HG02981 (cell line): ENCODE results near the gene PCDHGB6.
"Not testable (repeated sequence)": the region's sequence is repeated elsewhere in the genome, so short reads cannot be mapped to it uniquely, and the experiment has no call there.

Experiments
- ATAC-seq: cut with Tn5 transposase; IDR thresholded peaks from one replicate; pipeline ENCODE4 v1.9.1; 2021; ENCODE audit warnings: mild to moderate bottlenecking, moderate library complexity; ENCODE audit not compliant: unreplicated experiment

Gene PCDHGB6

GRCh38 chr5:141417494-141418172, 9.8 kb downstream of the PCDHGB6 start, which contains the start of gene PCDHGB7:
TSS of gene PCDHGB7 (plus strand) at chr5:141417677. CDS start at chr5:141417860, 183 bp downstream.
- ATAC-seq: peak; percentile 81

GRCh38 chr5:141419074-141419880, 11.5 kb downstream of the PCDHGB6 start:
- no peak for ATAC-seq

DNA sequence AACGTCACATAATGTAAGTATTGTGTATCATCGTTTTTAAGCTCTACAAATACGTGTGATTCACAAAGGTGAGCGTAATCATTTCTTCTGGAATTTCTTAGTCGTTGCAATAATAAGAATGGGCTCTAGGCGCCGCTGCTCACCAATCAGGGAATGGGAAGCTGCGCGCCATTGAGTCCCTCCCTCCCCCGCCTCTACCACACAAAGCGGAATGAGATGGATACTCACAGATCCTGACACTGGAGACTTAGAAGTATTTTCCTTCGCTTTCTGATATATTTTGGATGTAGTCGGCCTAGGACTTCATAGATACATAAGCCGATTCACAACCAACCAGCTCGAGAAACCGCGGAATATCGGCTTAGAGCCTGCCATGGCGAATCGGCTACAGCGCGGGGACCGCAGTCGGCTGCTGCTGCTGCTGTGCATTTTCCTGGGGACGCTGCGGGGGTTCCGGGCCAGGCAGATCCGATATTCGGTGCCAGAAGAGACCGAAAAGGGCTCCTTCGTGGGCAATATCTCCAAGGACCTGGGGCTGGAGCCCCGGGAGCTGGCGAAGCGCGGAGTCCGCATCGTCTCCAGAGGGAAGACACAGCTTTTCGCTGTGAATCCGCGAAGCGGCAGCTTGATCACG, 13.2 kb downstream of the PCDHGB6 start, which contains the start of gene PCDHGA11:
TSS of gene PCDHGA11 (plus strand) at position 197 of the 634 bp plus-strand sequence. CDS start at position 374, 177 bp downstream.
- ATAC-seq: peak; percentile 34

GRCh38 chr5:141421489-141421855, 13.7 kb downstream of the PCDHGB6 start:
- no peak for ATAC-seq

DNA sequence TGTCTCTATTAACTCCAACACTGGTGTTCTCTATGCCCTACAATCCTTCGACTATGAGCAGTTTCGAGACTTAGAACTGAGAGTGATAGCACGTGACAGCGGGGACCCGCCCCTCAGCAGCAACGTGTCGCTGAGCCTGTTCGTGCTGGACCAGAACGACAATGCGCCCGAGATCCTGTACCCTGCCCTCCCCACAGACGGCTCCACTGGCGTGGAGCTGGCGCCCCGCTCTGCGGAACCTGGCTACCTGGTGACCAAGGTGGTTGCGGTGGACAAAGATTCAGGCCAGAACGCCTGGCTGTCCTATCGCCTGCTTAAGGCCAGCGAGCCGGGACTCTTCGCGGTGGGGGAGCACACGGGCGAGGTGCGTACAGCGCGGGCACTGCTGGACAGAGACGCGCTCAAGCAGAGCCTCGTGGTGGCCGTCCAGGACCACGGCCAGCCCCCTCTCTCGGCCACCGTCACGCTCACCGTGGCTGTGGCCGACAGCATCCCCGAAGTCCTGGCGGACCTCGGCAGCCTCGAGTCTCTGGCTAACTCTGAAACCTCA, 15.0 kb downstream of the PCDHGB6 start:
- no peak for ATAC-seq

DNA sequence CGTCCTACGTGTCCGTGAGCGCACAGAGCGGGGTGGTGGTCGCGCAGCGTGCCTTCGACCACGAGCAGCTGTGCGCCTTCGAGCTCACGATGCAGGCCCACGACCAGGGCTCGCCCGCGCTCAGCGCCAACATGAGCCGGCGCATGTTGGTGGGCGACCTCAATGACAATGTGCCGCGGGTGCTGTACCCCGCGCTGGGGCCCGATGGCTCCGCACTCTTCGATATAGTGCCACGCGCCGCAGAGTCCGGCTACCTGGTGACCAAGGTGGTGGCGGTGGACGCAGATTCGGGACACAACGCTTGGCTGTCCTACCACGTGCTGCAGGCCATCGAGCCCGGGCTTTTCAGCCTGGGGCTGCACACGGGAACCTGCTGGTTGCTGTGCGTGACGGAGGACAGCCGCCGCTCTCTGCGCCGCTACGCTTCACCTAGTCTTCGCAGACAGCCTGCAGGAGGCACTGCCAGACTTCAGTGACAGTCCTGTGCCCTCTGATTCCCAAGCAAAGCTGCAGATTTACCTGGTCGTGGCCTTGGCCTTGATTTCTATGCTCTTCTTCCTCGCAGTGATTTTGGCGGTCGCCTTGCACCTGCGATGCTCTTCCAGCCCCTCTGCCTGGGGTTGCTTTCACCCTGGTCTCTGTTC, 20.1 kb downstream of the PCDHGB6 start:
- no peak for ATAC-seq

DNA sequence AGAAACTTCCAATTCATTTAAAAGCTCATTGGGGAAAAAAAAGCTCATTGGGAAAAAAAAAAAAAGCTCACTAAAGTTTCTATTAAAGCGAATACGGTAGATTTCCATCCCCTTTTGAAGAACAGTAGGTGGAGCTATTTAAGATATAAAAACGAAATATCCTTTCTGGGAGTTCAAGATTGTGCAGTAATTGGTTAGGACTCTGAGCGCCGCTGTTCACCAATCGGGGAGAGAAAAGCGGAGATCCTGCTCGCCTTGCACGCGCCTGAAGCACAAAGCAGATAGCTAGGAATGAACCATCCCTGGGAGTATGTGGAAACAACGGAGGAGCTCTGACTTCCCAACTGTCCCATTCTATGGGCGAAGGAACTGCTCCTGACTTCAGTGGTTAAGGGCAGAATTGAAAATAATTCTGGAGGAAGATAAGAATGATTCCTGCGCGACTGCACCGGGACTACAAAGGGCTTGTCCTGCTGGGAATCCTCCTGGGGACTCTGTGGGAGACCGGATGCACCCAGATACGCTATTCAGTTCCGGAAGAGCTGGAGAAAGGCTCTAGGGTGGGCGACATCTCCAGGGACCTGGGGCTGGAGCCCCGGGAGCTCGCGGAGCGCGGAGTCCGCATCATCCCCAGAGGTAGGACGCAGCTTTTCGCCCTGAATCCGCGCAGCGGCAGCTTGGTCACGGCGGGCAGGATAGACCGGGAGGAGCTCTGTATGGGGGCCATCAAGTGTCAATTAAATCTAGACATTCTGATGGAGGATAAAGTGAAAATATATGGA, 22.7 kb downstream of the PCDHGB6 start, which contains the start of gene PCDHGA12:
TSS of gene PCDHGA12 (plus strand) at position 176 of the 782 bp plus-strand sequence. CDS start at position 429, 253 bp downstream.
- peak; percentile 87 for ATAC-seq

GRCh38 chr5:141431286-141431685, 23.5 kb downstream of the PCDHGB6 start:
- no peak for ATAC-seq

DNA sequence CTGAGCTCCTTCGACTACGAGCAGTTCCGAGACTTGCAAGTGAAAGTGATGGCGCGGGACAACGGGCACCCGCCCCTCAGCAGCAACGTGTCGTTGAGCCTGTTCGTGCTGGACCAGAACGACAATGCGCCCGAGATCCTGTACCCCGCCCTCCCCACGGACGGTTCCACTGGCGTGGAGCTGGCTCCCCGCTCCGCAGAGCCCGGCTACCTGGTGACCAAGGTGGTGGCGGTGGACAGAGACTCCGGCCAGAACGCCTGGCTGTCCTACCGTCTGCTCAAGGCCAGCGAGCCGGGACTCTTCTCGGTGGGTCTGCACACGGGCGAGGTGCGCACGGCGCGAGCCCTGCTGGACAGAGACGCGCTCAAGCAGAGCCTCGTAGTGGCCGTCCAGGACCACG, 24.5 kb downstream of the PCDHGB6 start:
- ATAC-seq: not testable (repeated sequence)

- not testable (repeated sequence) for ATAC-seq
These were observed 24.9 kb downstream of the PCDHGB6 start for GRCh38 chr5:141432726-141433125.

DNA sequence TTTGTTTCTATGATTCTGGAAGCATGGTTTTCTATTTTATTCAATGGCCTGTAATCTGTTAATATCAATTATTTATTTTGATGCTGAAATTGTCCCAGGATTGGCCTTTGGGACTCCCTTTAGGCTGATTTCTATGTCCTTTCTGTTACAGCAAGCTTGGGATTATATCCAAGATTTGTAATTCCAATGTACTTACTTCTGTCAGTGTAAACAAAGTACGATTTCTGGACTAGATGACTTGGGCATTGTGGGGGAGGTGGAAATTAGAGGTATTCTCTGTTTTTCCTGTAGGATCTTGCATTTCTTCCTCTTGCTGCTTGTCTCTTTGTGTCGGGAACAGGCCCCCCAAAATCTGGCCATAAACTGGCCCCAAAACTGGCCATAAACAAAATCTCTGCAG, 26.2 kb downstream of the PCDHGB6 start:
- ATAC-seq: no peak

- ATAC-seq: no peak
These were observed 29.4 kb downstream of the PCDHGB6 start for GRCh38 chr5:141437221-141437620.

- ATAC-seq: no peak
These were observed 31.8 kb downstream of the PCDHGB6 start for GRCh38 chr5:141439411-141440141.

DNA sequence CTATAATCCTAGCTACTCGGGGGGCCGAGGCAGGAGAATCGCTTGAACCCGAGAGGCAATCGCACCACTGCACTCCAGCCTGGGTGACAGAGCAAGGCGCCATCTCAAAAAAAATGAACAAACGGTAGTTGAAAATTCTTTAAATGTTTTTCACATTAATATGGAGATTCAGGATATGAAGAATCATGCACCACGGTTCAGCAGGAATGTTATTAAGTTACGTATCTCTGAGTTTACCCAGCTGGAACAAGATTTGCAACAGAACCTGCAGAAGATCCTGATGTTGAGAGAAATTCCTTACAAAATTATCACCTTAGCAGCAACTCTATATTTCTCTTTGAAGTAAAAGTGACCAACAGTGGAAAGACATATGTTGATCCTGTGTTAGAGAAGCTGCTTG, 32.5 kb downstream of the PCDHGB6 start:
- ATAC-seq: no peak

- ATAC-seq: no peak
These were observed 33.9 kb downstream of the PCDHGB6 start for GRCh38 chr5:141441571-141442170.
